Activated CD8-positive, alpha-beta memory T cell treated with anti-CD3 and anti-CD28 coated beads, Interleukin-2, amount 50 U/mL, for 4 hours (primary cell): Measurements from ENCODE around the gene CLEC6A.
"Not testable (repeated sequence)": the region's sequence is repeated elsewhere in the genome, so short reads cannot be mapped to it uniquely, and the experiment has no call there.

ENCODE experiments used
- DNase-seq: peaks from one replicate; pipeline ENCODE4 v3.0.0-alpha.2; 2020

The CLEC6A gene

DNA sequence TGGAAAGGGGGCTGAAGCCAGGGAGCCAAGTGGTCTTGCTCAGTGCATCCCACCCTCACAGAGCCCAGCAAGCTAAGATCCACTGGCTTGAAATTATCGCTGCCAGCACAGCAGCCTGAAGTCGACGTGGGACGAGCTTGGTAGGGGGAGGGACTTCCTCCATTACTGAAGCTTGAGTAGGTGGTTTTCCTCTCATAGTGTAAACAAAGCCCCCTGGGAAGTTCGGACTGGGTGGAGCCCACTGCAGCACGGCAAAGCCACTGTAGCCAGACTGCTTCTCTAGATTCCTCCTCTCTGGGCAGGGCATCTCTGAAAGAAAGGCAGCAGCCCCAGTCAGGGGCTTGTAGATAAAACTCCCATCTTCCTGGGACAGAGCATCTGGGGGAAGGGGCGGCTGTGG lies 40.3 kb downstream of the CLEC6A start:
- DNase-seq: not testable (repeated sequence)

DNA sequence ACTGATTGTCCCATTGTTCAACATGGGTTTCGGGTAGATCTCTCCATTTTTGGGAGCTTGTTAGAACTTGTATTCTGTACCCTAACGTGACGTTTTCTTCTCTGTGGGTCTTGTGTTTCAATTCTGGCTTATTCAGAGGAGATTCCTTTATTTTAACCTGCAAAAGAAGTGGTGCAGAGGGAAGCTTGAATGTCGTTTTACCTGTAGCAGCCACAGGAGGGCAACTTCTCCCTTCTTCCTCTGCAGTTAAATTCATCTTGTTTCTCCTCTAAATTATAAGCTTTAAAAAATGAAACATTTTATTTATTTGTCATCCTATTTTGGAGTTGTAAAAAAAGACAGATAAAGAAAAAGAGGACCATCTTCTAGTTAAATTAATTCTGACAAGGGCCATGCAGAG lies 43.9 kb downstream of the CLEC6A start:
- no peak for DNase-seq

DNA sequence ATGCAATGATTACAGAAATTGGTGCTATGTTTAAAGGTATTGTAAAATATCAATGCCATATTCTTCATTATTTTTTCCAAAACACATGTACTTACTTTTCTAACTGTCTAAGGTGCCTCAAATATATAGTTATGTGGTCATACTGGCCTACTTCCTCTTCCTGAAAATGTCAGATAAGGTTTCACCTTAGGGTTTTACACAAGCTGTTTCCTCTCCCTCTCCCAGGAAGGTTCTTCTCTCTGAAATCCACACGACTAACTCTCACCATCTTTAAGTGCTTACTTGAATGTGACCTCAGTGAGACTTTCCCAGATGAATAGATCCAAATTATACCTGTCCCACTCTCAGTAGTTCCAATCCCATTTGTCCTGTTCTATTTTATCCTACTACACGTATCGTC lies 46.0 kb downstream of the CLEC6A start:
- no peak for DNase-seq

DNA sequence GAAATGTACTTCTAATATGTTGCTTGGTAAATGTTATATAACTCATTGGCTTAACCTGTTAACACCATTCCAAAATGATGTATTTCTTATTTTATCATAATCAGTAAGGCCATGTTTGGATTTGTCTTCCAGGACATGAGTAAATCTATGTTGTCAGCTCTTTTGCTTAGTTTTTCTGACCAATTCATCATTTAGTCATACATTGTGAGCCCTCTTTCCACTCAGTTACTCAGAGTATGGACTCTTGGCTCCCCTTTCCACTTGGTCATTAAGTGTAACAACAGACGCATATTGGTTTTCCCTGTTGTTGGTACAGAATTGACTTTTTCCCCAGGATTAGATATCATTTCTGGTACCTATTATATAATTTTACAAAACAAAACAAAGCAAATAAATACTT lies 48.6 kb downstream of the CLEC6A start:
- DNase-seq: no peak

DNA sequence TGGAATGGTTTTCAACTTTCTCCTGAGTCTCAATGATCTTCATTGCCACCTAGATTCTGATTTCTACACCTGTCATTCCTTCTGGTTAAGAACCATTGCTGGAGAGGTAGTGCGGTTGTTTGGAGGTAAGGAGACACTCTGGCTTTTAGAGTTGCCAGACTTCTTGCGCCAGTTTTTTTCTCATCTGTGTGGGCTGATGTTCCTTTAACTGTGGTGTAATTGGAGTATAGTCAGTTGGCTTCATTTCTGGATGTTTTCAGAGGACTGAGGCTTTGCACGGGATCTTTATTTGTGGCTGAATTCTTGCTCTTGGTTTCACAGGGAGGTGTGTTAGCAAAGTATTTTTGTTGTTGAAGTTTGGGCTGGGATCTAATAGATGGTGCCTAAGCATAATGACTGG lies 51.8 kb downstream of the CLEC6A start:
- no peak for DNase-seq

DNA sequence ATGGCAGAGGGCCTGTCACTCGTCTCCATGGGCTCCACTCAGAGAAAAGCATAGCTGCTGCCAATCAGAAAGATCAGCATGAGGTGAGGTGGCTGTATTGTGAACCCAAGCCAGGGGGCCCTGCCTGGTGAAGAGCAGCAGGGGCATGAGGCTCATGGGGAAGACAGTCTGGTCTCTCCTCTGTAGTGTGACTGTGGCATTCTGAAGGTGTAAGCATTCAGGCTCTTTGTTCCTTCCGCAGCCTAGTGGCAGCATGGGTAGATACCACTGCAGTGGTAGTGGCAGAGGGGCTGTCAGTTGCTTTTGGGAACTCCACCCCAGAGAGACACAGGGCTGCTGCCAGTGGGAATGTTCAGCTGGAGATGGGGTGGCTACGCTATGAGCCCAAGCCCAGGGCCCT lies 52.5 kb downstream of the CLEC6A start:
- DNase-seq: no peak

DNA sequence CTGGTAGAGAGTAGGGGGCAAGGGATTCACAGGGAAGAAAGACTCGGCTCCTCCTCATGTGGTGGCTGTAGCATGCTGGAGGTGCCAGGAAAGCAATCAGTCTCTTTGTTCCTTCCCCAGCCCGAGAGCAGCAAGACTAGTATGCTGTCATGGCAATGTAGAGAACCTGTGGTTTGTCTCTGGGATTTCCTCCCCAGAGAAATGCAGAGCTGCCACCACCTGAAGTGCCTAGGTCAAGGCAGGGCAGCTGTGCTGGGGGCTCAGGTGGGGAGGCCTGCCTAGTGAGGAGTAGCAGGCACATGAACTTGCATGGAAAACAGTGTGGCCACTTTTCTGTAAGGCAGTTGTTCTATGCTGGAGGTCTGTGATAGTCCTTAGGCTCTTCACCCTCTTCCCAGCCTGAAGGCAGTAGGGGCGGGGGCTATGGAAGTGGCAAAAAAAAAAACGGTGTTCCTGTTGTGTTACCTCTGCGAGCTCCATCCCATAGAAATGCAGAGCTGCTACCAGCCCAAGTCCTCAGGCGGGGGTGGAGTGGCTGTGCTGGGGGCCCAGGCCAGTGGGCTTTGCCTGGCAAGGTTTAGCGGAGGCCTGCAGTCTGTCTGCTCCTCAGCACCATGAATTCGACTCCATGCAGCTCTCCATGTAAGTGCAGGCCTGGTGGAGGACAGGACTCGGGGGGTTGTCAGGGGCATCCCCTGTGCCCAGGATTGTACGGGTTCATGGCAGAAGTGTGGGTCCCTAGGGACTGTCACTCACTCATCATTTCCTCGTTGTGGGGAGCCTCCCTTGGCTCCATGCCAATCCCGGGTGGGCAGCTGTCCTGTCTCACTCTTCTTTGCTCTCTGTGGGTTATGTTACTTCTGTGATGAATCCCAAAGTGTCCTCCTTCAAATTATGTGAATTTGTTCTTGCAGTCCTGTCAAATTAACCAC lies 53.4 kb downstream of the CLEC6A start:
- DNase-seq: no peak

DNA sequence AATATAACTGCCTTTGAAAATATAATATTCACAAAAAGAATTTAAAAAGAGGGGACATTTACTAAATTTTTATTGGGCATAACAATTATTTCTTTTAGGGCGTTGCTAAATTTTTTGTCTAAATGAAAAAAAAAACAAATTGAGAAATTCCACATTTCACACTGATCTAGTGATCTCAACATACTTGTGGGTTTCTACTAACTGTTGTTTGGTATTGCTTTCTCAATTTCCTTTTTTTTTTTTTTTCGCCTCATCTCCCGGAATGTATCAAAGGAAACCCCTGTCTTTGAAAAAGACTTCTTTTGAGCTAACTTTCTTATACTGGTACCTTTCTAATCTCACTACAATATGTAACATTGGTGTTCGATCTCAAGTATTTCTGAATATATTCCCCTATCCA lies 57.5 kb downstream of the CLEC6A start, which contains the start of gene CLEC4D:
Gene CLEC4D (plus strand): TSS at position 248 of the 400 bp plus-strand sequence. CDS start 230 bp downstream, outside the sequence.
- DNase-seq: no peak

DNA sequence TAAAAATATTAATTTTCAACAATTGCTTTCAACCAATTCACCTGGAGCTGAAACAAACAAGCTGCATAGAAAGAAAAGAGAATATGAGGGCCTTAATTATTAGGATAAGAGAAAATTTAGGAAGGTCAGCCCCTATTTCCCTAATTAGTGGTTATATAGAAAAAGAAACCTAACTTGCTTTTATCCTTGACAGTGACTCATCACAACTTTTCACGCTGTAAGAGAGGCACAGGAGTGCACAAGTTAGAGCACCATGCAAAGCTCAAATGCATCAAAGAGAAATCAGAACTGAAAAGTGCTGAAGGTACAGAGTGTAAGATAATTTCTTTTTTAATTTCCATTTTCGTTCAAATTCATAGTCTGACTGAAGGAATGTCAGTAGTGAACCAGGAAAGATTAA lies 62.2 kb downstream of the CLEC6A start:
- DNase-seq: no peak

DNA sequence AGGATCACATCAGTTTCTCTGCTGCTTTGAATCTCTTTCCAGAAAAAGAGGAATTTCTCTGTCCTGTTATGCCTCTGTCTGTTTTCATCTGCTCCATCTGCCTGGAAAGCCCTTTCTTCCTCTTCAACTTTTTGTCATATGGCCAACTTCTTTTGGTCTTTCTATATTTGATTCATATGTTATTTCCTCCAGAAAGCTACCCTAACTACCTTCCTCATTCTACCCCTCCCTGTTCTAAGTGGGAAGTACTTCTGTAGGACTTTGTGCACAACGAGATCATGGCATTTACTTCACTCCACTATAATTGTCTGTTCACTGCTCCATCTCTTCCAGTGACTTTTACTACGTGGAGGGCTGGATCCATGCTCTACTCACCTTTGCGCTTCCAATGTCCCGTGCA lies 63.4 kb downstream of the CLEC6A start:
- DNase-seq: no peak

DNA sequence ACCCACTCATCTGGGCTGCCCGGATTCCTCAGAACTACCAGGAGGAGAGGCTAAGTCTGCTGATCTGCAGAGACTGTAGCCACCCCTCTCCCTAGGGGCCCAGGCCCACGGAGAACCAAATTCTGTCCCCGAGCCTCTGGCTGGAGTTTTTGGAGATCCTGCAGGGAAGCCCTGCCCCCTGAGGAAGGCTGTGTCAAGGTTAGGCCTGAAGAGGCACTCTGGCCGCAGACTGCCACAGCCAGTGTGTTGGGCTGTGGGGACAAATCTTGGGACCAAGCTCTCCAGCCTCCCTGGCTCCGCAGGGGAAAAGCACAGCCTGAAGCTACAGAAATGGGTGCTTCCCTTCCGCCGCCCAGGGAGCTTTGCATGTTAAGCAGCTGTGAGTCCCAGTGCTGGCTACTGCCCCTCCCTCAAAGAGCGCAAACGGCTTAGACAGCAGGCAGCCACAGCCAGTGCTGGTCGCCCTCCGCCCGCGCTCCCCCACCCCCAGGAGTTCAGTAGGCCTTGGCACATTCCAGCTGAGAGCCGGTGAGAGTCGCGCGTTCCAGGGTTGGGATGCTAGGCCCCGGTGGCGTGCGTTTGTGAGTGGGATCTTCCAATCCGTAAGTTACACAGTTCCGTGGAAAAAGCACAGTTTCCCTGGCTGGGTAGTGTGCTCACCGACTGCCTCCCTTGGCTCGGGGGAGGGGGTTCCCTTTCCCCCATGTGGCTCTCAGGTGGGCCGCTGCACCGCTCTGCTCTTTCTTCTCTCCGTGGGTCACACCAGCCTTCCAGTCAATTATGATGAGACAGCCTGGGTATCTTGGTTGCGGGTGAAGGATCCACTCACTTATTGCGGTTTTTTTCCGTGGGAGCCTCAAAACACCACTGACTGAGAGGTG lies 71.7 kb downstream of the CLEC6A start:
- DNase-seq: no peak
